T-helper 22 cell (primary cell): ENCODE results near the gene C2orf81.
"Not testable (repeated sequence)": the region's sequence is repeated elsewhere in the genome, so short reads cannot be mapped to it uniquely, and the experiment has no call there.

Experiments
- DNase-seq: peaks from one replicate; pipeline ENCODE4 v3.0.0-alpha.2; 2020; ENCODE audit warnings: low read depth

Gene C2orf81

GRCh38 chr2:74421221-74421870 lies at the start of gene C2orf81, which contains the start of gene WDR54:
C2orf81 (minus strand) TSS chr2:74421619; CDS start chr2:74421560, 59 bp downstream.
WDR54 (plus strand) TSS chr2:74421730; CDS start chr2:74422154, 424 bp downstream.
- peak; percentile 86 for DNase-seq

GRCh38 chr2:74470742-74471141 lies 49.3 kb upstream of the C2orf81 start:
- DNase-seq = not testable (repeated sequence)

GRCh38 chr2:74464406-74464805 lies 43.0 kb upstream of the C2orf81 start:
- no peak for DNase-seq

GRCh38 chr2:74462786-74463105 lies 41.3 kb upstream of the C2orf81 start:
- no peak for DNase-seq

GRCh38 chr2:74462054-74462785 lies 40.8 kb upstream of the C2orf81 start:
- no peak for DNase-seq

- DNase-seq = no peak
Observed at GRCh38 chr2:74461187-74462053, 40.0 kb upstream of the C2orf81 start.

- DNase-seq = not testable (repeated sequence)
Observed at GRCh38 chr2:74460187-74460586, 38.8 kb upstream of the C2orf81 start.

- not testable (repeated sequence) for DNase-seq
Observed at GRCh38 chr2:74459503-74460118, 38.2 kb upstream of the C2orf81 start.

GRCh38 chr2:74458938-74459363 lies 37.5 kb upstream of the C2orf81 start:
- no peak for DNase-seq

GRCh38 chr2:74458132-74458937 lies 36.9 kb upstream of the C2orf81 start, which contains the start of gene WBP1:
WBP1 (plus strand) TSS chr2:74458438; CDS start chr2:74458603, 165 bp downstream.
- DNase-seq = peak; percentile 100

- peak; percentile 74 for DNase-seq
Observed at GRCh38 chr2:74457549-74458131, 36.2 kb upstream of the C2orf81 start.

GRCh38 chr2:74457129-74457548 lies 35.7 kb upstream of the C2orf81 start:
- no peak for DNase-seq

- DNase-seq = peak; percentile 91
Observed at GRCh38 chr2:74454654-74455511, 33.5 kb upstream of the C2orf81 start, which contains the start of gene INO80B. INO80B (plus strand) TSS chr2:74455087; CDS start chr2:74455117, 30 bp downstream.

GRCh38 chr2:74450570-74451190 lies 29.3 kb upstream of the C2orf81 start:
- no peak for DNase-seq

GRCh38 chr2:74448771-74449170 lies 27.4 kb upstream of the C2orf81 start:
- no peak for DNase-seq

- DNase-seq = no peak
Observed at GRCh38 chr2:74447230-74447999, 26.0 kb upstream of the C2orf81 start.

- DNase-seq = no peak
Observed at GRCh38 chr2:74444498-74445318, 23.3 kb upstream of the C2orf81 start.
